Measurements from ENCODE around the gene HIKESHI.
"Not testable (repeated sequence)": the region's sequence is repeated elsewhere in the genome, so short reads cannot be mapped to it uniquely, and the experiment has no call there.

The HIKESHI gene

GRCh38 chr11:86346513-86346912 lies 44.5 kb downstream of the HIKESHI start:
- Mint-ChIP-seq H3K9me3 (no peaks in the 10 kb centered on the region), H3K4me3 (no peak overlapping the region), H3K4me1 (no peaks in the 10 kb centered on the region), H3K36me3 (peaks cover 47% of the 10 kb centered on the region), H3K27ac (no peak overlapping the region)
- no peak for DNase-seq (ENCODE audit: low spot score in 2 of 2)
- ATAC-seq: no peak

- no peak overlapping the region for H3K27ac Mint-ChIP-seq
- DNase-seq (ENCODE audit: low spot score in 2 of 2) (no peak), ATAC-seq (no peak)
- no peaks in the 10 kb centered on the region for H3K9me3 Mint-ChIP-seq
- no peaks in the 10 kb centered on the region for H3K4me1 Mint-ChIP-seq
- no peak overlapping the region for H3K4me3 Mint-ChIP-seq
- H3K36me3 Mint-ChIP-seq: no peaks in the 10 kb centered on the region
Observed at GRCh38 chr11:86355256-86355655, 53.2 kb downstream of the HIKESHI start.

GRCh38 chr11:86357412-86357811 lies 55.4 kb downstream of the HIKESHI start:
- DNase-seq (ENCODE audit: low spot score in 2 of 2); H3K4me3 Mint-ChIP-seq; H3K36me3 Mint-ChIP-seq; ATAC-seq; H3K27ac Mint-ChIP-seq; H3K9me3 Mint-ChIP-seq; H3K4me1 Mint-ChIP-seq: not testable (repeated sequence)

- ATAC-seq: no peak
- Mint-ChIP-seq H3K9me3 (peaks cover 3% of the 10 kb centered on the region), H3K4me1 (no peaks in the 10 kb centered on the region), H3K27ac (no peak overlapping the region), H3K36me3 (no peaks in the 10 kb centered on the region), H3K4me3 (no peak overlapping the region)
- no peak for DNase-seq (ENCODE audit: low spot score in 2 of 2)
Observed at GRCh38 chr11:86358720-86359119, 56.7 kb downstream of the HIKESHI start.

GRCh38 chr11:86360775-86361395 lies 58.8 kb downstream of the HIKESHI start:
- no peak for ATAC-seq

GRCh38 chr11:86363424-86363823 lies 61.4 kb downstream of the HIKESHI start:
- ATAC-seq (no peak), DNase-seq (ENCODE audit: low spot score in 2 of 2) (no peak)
- no peak overlapping the region for H3K4me3 Mint-ChIP-seq
- peaks cover 3% of the 10 kb centered on the region for H3K9me3 Mint-ChIP-seq
- H3K27ac Mint-ChIP-seq: no peak overlapping the region
- no peaks in the 10 kb centered on the region for H3K4me1 Mint-ChIP-seq
- no peaks in the 10 kb centered on the region for H3K36me3 Mint-ChIP-seq

More at GRCh38 chr11:86360775-86361395, 58.8 kb downstream of the HIKESHI start:
- H3K27ac Mint-ChIP-seq: no peak overlapping the region
- no peak for DNase-seq (ENCODE audit: low spot score in 2 of 2)
- no peaks in the 10 kb centered on the region for H3K36me3 Mint-ChIP-seq
- peaks cover 3% of the 10 kb centered on the region for H3K9me3 Mint-ChIP-seq
- no peak overlapping the region for H3K4me3 Mint-ChIP-seq
- H3K4me1 Mint-ChIP-seq: no peaks in the 10 kb centered on the region

- no peak overlapping the region for H3K27ac Mint-ChIP-seq
- H3K36me3 Mint-ChIP-seq: no peaks in the 10 kb centered on the region
- no peak overlapping the region for H3K4me3 Mint-ChIP-seq
- ATAC-seq: no peak
- DNase-seq (ENCODE audit: low spot score in 2 of 2): no peak
- H3K4me1 Mint-ChIP-seq: no peaks in the 10 kb centered on the region
- peaks cover 3% of the 10 kb centered on the region for H3K9me3 Mint-ChIP-seq
Observed at GRCh38 chr11:86365546-86365945, 63.5 kb downstream of the HIKESHI start.

GRCh38 chr11:86369668-86370067 lies 67.6 kb downstream of the HIKESHI start:
- H3K9me3 Mint-ChIP-seq: no peaks in the 10 kb centered on the region
- H3K4me3 Mint-ChIP-seq: no peak overlapping the region
- H3K36me3 Mint-ChIP-seq: no peaks in the 10 kb centered on the region
- H3K27ac Mint-ChIP-seq: no peak overlapping the region
- no peak for ATAC-seq
- H3K4me1 Mint-ChIP-seq: no peaks in the 10 kb centered on the region
- DNase-seq (ENCODE audit: low spot score in 2 of 2): no peak

- ATAC-seq (no peak), DNase-seq (ENCODE audit: low spot score in 2 of 2) (no peak)
- no peaks in the 10 kb centered on the region for H3K4me1 Mint-ChIP-seq
- H3K9me3 Mint-ChIP-seq: no peaks in the 10 kb centered on the region
- no peak overlapping the region for H3K4me3 Mint-ChIP-seq
- H3K27ac Mint-ChIP-seq: peak overlapping the region; percentile 30
- no peaks in the 10 kb centered on the region for H3K36me3 Mint-ChIP-seq
Observed at GRCh38 chr11:86370171-86370570, 68.1 kb downstream of the HIKESHI start.

- H3K4me1 Mint-ChIP-seq: no peaks in the 10 kb centered on the region
- no peak for DNase-seq (ENCODE audit: low spot score in 2 of 2)
- no peak overlapping the region for H3K27ac Mint-ChIP-seq
- no peak overlapping the region for H3K4me3 Mint-ChIP-seq
- no peak for ATAC-seq
- peaks cover 2% of the 10 kb centered on the region for H3K9me3 Mint-ChIP-seq
- no peaks in the 10 kb centered on the region for H3K36me3 Mint-ChIP-seq
Observed at GRCh38 chr11:86370922-86371594, 69.0 kb downstream of the HIKESHI start.

GRCh38 chr11:86372041-86372440 lies 70.0 kb downstream of the HIKESHI start:
- Mint-ChIP-seq H3K4me3 (no peak overlapping the region), H3K9me3 (peaks cover 4% of the 10 kb centered on the region), H3K4me1 (no peaks in the 10 kb centered on the region), H3K27ac (no peak overlapping the region), H3K36me3 (no peaks in the 10 kb centered on the region)
- ATAC-seq (no peak), DNase-seq (ENCODE audit: low spot score in 2 of 2) (no peak)

- DNase-seq (ENCODE audit: low spot score in 2 of 2) (no peak), ATAC-seq (no peak)
- Mint-ChIP-seq H3K27ac (no peak overlapping the region), H3K4me1 (no peaks in the 10 kb centered on the region), H3K9me3 (peaks cover 4% of the 10 kb centered on the region), H3K4me3 (no peak overlapping the region), H3K36me3 (no peaks in the 10 kb centered on the region)
Observed at GRCh38 chr11:86372586-86372985, 70.5 kb downstream of the HIKESHI start.

- ATAC-seq (no peak), DNase-seq (ENCODE audit: low spot score in 2 of 2) (no peak)
- H3K9me3 Mint-ChIP-seq: peaks cover 4% of the 10 kb centered on the region
- H3K4me1 Mint-ChIP-seq: no peaks in the 10 kb centered on the region
- no peak overlapping the region for H3K27ac Mint-ChIP-seq
- no peak overlapping the region for H3K4me3 Mint-ChIP-seq
- no peaks in the 10 kb centered on the region for H3K36me3 Mint-ChIP-seq
Observed at GRCh38 chr11:86374069-86374468, 72.0 kb downstream of the HIKESHI start.

- H3K9me3 Mint-ChIP-seq: peaks cover 4% of the 10 kb centered on the region
- H3K4me1 Mint-ChIP-seq: no peaks in the 10 kb centered on the region
- H3K27ac Mint-ChIP-seq: no peak within 1 kb of the TSS
- H3K36me3 Mint-ChIP-seq: no peaks in the 10 kb centered on the region
- H3K4me3 Mint-ChIP-seq: no peak within 1 kb of the TSS
- no peak for DNase-seq (ENCODE audit: low spot score in 2 of 2)
- no peak for ATAC-seq
Observed at GRCh38 chr11:86374586-86374985, 72.5 kb downstream of the HIKESHI start, which contains the start of gene CCDC81. TSS of gene CCDC81 (plus strand) at chr11:86374887. CDS start at chr11:86375164, 277 bp downstream.

GRCh38 chr11:86377972-86378371 lies 75.9 kb downstream of the HIKESHI start:
- DNase-seq (ENCODE audit: low spot score in 2 of 2): no peak
- Mint-ChIP-seq H3K9me3 (peaks cover 4% of the 10 kb centered on the region), H3K4me1 (no peaks in the 10 kb centered on the region)

GRCh38 chr11:86380295-86381059 lies 78.4 kb downstream of the HIKESHI start:
- no peaks in the 10 kb centered on the region for H3K4me1 Mint-ChIP-seq
- peaks cover 4% of the 10 kb centered on the region for H3K9me3 Mint-ChIP-seq
- no peak for DNase-seq (ENCODE audit: low spot score in 2 of 2)
- H3K4me3 Mint-ChIP-seq: no peak overlapping the region
- no peaks in the 10 kb centered on the region for H3K36me3 Mint-ChIP-seq
- H3K27ac Mint-ChIP-seq: no peak overlapping the region
- no peak for ATAC-seq

More at GRCh38 chr11:86377972-86378371, 75.9 kb downstream of the HIKESHI start:
- Mint-ChIP-seq H3K27ac (no peak overlapping the region), H3K4me3 (no peak overlapping the region), H3K36me3 (no peaks in the 10 kb centered on the region)
- ATAC-seq: no peak

All from stimulated activated effector memory CD8-positive, alpha-beta T cell treated with anti-CD3 and anti-CD28 coated beads, Interleukin-12 subunit alpha, Interleukin-12 subunit beta, amount 100 ng/mL, for 72 hours (primary cell).